GM12864 (cell line): ENCODE data around the gene CYP2S1.
"Not testable (repeated sequence)": the region's sequence is repeated elsewhere in the genome, so short reads cannot be mapped to it uniquely, and the experiment has no call there.

Experiments
- DNase-seq: peaks from one replicate; pipeline ENCODE4 v3.0.0-alpha.2; 2011; ENCODE audit warnings: low read depth
- H3K4me3 ChIP-seq: 2 replicates; pipeline ENCODE4 v1.5.1; 2011; ENCODE audit warnings: mild to moderate bottlenecking, low read depth, low read length, control low read depth
- CTCF ChIP-seq: IDR thresholded peaks from 2 replicates; pipeline ENCODE4 v1.5.1; 2011; ENCODE audit warnings: low read depth, mild to moderate bottlenecking, moderate library complexity, low read length, control low read depth, inconsistent platforms; ENCODE audit errors: missing control alignments

CYP2S1 gene

GRCh38 chr19:41161903-41162302 lies 31.1 kb upstream of the CYP2S1 start:
- peak; percentile 24 for TF ChIP-seq CTCF
- DNase-seq, result no peak

GRCh38 chr19:41166944-41167804 lies 25.8 kb upstream of the CYP2S1 start:
- H3K4me3 ChIP-seq, result no peak overlapping the region
- no peak for DNase-seq
- TF ChIP-seq CTCF, result no peak

More at GRCh38 chr19:41161903-41162302, 31.1 kb upstream of the CYP2S1 start:
- no peak overlapping the region for H3K4me3 ChIP-seq

GRCh38 chr19:41172297-41173164 lies 20.5 kb upstream of the CYP2S1 start:
- TF ChIP-seq CTCF, result no peak
- no peak overlapping the region for H3K4me3 ChIP-seq
- no peak for DNase-seq

GRCh38 chr19:41174297-41174928 lies 18.6 kb upstream of the CYP2S1 start:
- H3K4me3 ChIP-seq, result no peak overlapping the region
- TF ChIP-seq CTCF, result no peak
- DNase-seq, result no peak

GRCh38 chr19:41175801-41176777 lies 16.9 kb upstream of the CYP2S1 start:
- no peak for TF ChIP-seq CTCF
- DNase-seq, result no peak
- no peak overlapping the region for H3K4me3 ChIP-seq

GRCh38 chr19:41180173-41180572 lies 12.8 kb upstream of the CYP2S1 start:
- DNase-seq, H3K4me3 ChIP-seq: not testable (repeated sequence)
